ENCODE measurements around the gene PDE4D. TPM values are rescaled to one million over a fixed set of nuclear protein-coding genes. Genes with fewer than 3 reads are reported as not detected.
A peak's percentile ranks its signal among the peaks of the same experiment; 100 is the strongest.

Gene PDE4D
- 7.6 and 12.0 TPM in 2 replicates for total RNA-seq
- long read RNA-seq, partial matches to known transcripts = 0 of 7 reads
- long read RNA-seq, other reads (novel, unspliced or antisense) = 7 of 7 reads

GRCh38 chr5:59893429-59894227, at the start of gene PDE4D:
TSS of gene PDE4D (minus strand) at chr5:59893726.
- TF ChIP-seq, protein P1, sequence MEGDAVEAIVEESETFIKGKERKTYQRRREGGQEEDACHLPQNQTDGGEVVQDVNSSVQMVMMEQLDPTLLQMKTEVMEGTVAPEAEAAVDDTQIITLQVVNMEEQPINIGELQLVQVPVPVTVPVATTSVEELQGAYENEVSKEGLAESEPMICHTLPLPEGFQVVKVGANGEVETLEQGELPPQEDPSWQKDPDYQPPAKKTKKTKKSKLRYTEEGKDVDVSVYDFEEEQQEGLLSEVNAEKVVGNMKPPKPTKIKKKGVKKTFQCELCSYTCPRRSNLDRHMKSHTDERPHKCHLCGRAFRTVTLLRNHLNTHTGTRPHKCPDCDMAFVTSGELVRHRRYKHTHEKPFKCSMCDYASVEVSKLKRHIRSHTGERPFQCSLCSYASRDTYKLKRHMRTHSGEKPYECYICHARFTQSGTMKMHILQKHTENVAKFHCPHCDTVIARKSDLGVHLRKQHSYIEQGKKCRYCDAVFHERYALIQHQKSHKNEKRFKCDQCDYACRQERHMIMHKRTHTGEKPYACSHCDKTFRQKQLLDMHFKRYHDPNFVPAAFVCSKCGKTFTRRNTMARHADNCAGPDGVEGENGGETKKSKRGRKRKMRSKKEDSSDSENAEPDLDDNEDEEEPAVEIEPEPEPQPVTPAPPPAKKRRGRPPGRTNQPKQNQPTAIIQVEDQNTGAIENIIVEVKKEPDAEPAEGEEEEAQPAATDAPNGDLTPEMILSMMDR (IDR thresholded peaks at IDR 0.05; ENCODE audit: unreplicated experiment) = no peak
- peak within 1 kb of the TSS; percentile 69 for H3K4me3 Mint-ChIP-seq (ENCODE audit: low read depth)
- H3K36me3 Mint-ChIP-seq (ENCODE audit: insufficient read depth) = no peaks in the 10 kb centered on the region
- H3K9me3 Mint-ChIP-seq (ENCODE audit: low read depth) = no peaks in the 10 kb centered on the region
- peak; percentile 76 for DNase-seq (ENCODE audit: low spot score, unreplicated experiment)
- H3K4me1 Mint-ChIP-seq (ENCODE audit: low read depth) = peaks cover 8% of the 10 kb centered on the region
- H3K27me3 Mint-ChIP-seq = peaks cover 69% of the 10 kb centered on the region
- no peak within 1 kb of the TSS for H3K27ac Mint-ChIP-seq

GRCh38 chr5:59937633-59938032, 44.1 kb upstream of the PDE4D start:
- DNase-seq (ENCODE audit: low spot score, unreplicated experiment) = no peak
- H3K27me3 Mint-ChIP-seq = no peaks in the 10 kb centered on the region
- TF ChIP-seq, protein P1 (IDR thresholded peaks at IDR 0.05; ENCODE audit: unreplicated experiment) = no peak
- H3K9me3 Mint-ChIP-seq (ENCODE audit: low read depth) = peaks cover 3% of the 10 kb centered on the region
- no peaks in the 10 kb centered on the region for H3K4me1 Mint-ChIP-seq (ENCODE audit: low read depth)
- H3K36me3 Mint-ChIP-seq (ENCODE audit: insufficient read depth) = no peaks in the 10 kb centered on the region
- no peak overlapping the region for H3K27ac Mint-ChIP-seq
- H3K4me3 Mint-ChIP-seq (ENCODE audit: low read depth) = no peak overlapping the region

GRCh38 chr5:59923465-59923864, 29.9 kb upstream of the PDE4D start:
- DNase-seq (ENCODE audit: low spot score, unreplicated experiment) = no peak
- no peaks in the 10 kb centered on the region for H3K27me3 Mint-ChIP-seq
- no peaks in the 10 kb centered on the region for H3K9me3 Mint-ChIP-seq (ENCODE audit: low read depth)
- H3K4me1 Mint-ChIP-seq (ENCODE audit: low read depth) = peaks cover 2% of the 10 kb centered on the region
- no peak overlapping the region for H3K4me3 Mint-ChIP-seq (ENCODE audit: low read depth)
- H3K36me3 Mint-ChIP-seq (ENCODE audit: insufficient read depth) = no peaks in the 10 kb centered on the region
- TF ChIP-seq, protein P1 (IDR thresholded peaks at IDR 0.05; ENCODE audit: unreplicated experiment) = no peak
- no peak overlapping the region for H3K27ac Mint-ChIP-seq

DNA sequence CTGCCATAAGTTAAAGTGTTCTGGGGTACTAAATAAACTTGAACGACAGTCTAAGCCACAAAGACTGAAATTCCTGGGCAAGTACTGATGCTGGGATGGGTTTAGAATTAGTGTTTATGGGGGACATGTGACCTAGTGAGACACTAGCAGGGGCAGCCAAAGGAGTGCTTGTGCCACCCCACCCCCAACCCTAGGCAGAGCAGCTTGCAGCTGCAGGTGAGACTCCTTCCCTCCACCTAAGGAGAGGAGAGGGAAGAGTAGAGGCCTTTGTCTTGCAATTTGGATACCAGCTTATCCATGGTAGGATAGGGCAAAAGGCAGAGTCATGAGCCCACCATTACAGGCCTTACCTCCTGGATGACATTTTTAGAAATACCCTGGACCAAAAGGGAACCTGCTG, 28.7 kb upstream of the PDE4D start:
- Mint-ChIP-seq H3K4me3 (ENCODE audit: low read depth) (no peak overlapping the region), H3K27ac (no peak overlapping the region), H3K4me1 (ENCODE audit: low read depth) (peaks cover 2% of the 10 kb centered on the region), H3K9me3 (ENCODE audit: low read depth) (no peaks in the 10 kb centered on the region), H3K27me3 (no peaks in the 10 kb centered on the region), H3K36me3 (ENCODE audit: insufficient read depth) (no peaks in the 10 kb centered on the region)
- DNase-seq (ENCODE audit: low spot score, unreplicated experiment) = no peak
- TF ChIP-seq, protein P1 (IDR thresholded peaks at IDR 0.05; ENCODE audit: unreplicated experiment) = no peak

GRCh38 chr5:59921816-59922215, 28.3 kb upstream of the PDE4D start:
- Mint-ChIP-seq H3K9me3 (ENCODE audit: low read depth) (no peaks in the 10 kb centered on the region), H3K4me3 (ENCODE audit: low read depth) (no peak overlapping the region), H3K27ac (no peak overlapping the region), H3K36me3 (ENCODE audit: insufficient read depth) (no peaks in the 10 kb centered on the region), H3K4me1 (ENCODE audit: low read depth) (peaks cover 2% of the 10 kb centered on the region), H3K27me3 (no peaks in the 10 kb centered on the region)
- DNase-seq (ENCODE audit: low spot score, unreplicated experiment) = no peak
- TF ChIP-seq, protein P1 (IDR thresholded peaks at IDR 0.05; ENCODE audit: unreplicated experiment) = no peak

Measured in progenitor cell of endocrine pancreas (in vitro differentiated cells).